Astrocyte (in vitro differentiated cells and primary cell): ENCODE data around the gene TCEANC2.

Experiments used
- CTCF ChIP-seq: IDR thresholded peaks from 2 replicates; pipeline ENCODE4 v1.5.1; 2011; ENCODE audit warnings: low read depth, mild to moderate bottlenecking, inconsistent platforms, low read length, moderate library complexity; ENCODE audit not compliant: insufficient read depth
- EZH2 ChIP-seq: IDR thresholded peaks from 2 replicates; pipeline ENCODE4 v1.6.1; 2012; ENCODE audit warnings: mild to moderate bottlenecking, low read length, inconsistent platforms; ENCODE audit not compliant: insufficient read depth

GRCh38 chr1:54099061-54099610, 45.7 kb downstream of the TCEANC2 start:
- no peak for TF ChIP-seq CTCF
- no peak for TF ChIP-seq EZH2
